Activated CD4-positive, alpha-beta T cell treated with anti-CD3 and anti-CD28 coated beads, Interleukin-2, amount 50 U/mL, for 48 hours (primary cell): ENCODE measurements around the gene C2CD5.
"Not testable (repeated sequence)": the region's sequence is repeated elsewhere in the genome, so short reads cannot be mapped to it uniquely, and the experiment has no call there.

Source experiments
- DNase-seq, 2 experiments: peaks; one replicate each; pipeline ENCODE4 v3.0.0-alpha.2; 2020

Gene C2CD5

DNA sequence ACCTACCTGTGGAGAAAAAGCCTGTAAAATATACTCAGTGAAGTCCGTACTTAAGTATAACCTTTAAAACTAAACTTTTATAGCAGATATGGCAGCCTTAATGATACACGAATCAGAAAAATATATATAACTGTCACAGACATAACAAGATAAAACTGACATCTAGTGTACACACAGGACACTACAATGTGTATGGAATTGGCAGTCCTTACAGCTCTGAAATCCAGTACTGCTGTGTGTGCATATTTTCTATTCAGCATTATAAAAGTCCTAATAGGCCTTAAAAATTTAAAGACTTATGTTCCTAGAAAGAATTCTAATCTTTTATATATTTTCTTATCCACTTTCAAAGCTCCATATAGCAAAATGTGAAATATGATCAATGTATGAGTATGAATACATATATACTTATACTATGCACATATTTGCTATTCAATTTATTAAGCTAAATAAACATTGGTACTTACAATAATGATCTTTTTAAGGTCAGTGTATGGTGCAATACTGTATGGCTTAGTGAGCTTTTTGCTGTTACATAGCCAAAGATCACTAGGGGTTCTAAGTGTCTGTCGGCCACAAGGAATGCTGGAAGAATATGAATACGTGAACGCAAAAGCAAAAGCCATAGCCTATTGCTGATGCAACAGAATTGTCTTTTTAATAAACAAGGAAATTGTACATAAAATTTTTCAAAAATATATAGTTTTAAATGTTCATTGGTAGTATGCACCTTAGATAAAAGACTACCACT lies 69.2 kb downstream of the C2CD5 start:
- no peak for DNase-seq

DNA sequence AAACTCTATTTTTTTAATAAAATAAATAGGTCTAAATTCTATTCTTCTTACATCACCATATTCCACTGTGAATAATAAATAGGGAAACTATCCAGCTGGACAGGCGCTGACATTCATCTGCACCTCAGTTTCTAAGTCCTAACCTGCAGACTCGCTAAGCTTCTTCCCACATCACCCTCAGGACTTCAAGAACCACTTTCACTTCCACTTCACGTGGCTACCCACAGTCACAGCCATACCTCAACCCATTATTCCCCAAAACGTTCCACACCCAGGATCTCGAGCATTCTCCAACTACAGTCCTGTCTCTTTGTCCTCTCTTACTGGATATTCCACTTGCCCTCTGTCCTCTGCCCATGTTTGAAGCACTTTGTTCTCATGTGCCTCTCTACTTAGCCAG lies 71.1 kb downstream of the C2CD5 start:
- no peak for DNase-seq

DNA sequence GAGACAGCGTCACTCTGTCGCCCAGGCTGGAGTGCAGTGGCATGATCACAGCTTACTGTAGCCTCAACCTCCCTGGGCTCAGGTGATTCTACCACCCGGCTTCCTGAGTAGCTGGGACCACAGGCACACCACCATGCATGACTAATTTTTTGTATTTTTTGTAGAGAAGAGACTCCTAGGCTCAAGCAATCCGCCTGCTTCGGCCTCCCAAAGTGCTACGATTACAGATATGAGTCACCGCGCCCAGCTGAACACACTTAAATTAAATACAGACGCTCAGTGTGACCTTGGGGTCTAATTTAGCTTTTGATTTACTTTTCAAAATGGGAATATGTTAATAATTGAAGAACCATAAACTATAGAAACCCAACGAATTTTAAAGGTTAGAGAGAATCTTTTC lies 77.2 kb downstream of the C2CD5 start:
- DNase-seq, result no peak

DNA sequence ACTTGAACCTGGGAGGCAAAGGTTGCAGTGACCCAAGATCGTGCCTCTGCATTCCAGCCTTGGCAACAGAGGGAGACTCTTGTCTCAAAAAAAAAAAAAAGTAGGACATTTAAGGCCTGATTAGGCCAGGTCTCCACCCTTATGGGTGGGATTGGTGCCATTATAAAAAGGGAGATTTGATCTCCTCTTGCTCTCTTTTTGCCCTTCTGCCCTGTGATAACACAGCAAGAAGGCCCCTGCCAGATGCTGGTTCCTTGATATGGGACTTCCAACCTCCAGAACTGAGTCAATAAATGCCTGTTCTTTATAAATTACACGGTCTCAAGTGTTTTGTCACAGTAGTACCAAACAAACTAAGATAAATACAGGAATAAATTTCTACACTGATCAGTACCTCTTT lies 81.0 kb downstream of the C2CD5 start:
- no peak for DNase-seq

DNA sequence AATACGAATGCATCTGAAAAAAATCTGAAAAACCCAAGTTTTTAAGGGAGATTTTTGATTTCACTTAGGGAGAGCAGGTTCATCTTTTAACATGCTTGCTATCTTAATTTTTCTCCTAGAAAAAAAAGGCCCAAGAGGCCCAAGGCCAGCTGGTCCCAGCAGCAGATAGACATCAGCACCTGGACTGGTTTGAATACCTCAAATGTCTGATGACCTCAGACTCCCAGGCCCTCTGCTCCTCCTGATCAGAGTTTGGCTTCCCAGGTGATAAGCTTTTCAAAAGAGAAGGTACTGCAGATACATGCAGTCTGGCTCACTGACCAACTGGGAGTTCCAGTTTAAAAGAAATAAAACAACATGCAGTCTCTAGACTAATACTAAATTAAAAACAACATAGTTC lies 82.6 kb downstream of the C2CD5 start:
- DNase-seq, result no peak

DNA sequence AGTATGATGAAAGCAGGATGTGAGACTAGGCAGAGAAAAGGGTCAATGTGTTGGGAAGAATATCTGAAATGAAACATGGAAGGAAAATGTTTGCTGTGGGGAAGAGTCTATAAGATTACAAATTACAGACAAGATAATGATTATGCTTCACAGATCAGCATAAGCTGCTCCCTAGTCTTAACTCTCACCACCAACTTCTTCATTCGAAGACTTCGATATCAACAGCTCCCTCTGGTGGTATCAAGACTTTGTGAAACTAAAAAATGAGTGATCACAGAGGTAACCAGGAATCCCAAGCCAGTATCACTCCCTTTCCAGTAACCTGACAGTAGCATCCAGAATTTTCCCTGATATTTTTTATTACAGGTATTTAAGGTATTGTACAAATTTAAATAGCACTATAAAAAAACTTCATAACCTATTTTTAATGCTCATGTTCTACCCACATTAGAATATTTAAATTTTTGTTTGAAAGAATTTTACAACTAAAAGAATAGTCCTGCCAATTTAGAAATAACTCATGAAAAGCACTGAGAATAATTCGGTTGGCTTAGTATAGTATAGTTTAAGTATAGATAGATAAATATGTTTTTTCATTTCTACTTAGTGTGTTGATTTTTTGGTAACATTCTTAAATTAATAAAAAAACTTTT lies 84.4 kb downstream of the C2CD5 start:
- DNase-seq, result no peak

DNA sequence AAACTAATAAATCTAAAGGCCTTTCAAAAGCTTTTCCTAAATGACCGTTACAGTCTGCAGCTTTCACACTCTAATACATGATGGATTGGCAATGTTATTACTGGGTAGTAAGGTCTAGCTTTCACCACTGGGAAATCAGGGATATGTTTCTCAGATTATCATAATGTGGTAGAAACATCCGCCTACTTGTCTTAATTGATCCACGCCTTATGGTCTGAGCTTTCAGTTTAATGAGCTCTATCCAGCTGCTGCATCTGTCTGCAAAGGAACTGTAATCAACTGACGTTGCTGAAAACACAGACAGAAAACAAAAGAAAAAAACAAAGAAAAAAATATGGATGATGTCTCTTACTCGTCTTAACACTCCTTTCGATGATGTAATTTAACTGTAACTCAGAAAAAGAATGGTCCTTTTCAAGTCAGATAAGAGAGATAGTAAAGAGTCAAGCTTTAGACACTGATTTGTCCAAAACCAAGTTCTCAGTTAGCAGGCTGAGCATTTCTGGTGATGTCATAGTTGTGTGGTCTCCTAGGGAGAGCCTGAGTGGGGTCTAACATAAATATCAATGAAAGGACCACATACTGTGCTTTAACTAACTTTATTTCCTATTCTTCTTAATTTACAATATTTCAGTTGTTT lies 85.9 kb downstream of the C2CD5 start:
- no peak for DNase-seq

DNA sequence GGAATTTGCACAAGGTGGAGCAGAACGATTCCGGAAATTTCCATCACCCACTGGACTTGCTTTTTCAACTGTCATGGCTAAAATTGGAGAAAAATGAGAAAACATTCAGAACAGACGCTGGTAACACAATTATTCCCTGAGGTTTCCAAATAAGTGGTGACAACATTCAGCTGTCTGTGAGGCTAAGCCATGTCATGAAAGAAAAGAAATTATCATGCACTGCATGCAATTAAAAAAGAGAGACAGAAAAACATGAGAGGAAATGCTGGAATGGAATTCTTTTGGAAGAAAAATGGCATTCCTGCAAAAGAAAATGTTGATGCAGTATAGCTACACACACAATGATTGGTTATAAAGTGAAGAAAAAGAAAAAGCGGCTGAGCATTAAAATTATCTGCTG lies 87.3 kb downstream of the C2CD5 start:
- DNase-seq, result no peak

DNA sequence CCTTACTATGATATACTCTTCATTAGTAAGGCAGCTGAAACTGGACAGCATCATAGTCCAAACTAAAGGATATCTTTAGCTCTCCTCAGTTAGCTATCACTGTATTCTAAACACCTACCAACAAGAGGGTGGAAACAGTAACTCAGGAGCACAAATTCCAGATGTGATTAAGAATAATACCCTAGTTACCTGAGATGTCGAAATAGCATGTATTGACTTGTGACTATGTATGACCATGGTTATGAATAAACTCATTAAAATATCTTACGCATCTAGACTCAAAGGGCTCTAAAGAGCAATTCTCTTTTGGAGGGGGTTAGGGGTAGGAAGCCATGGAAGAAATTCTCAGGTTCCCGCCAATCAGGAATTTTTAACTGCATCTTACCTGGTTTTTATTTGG lies 90.8 kb downstream of the C2CD5 start:
- no peak for DNase-seq

DNA sequence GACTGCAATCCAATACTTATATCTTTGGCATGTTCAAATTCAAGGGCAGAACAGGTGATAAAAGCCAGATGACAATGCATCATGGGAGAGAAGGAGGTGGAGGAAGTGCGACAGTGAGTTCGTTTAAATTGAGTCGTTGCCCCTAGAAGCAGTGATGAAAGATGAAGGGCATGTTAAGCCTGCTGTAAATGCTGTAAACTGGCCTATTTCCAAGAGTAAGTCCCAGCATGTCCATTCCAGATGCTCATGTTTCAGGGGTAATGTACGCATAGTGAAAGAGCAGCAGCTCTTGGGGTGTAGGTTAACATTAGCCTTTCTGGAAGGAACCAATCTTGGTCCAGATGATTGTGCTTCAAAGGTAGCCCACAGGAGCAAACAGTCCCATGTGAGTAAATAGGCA lies 97.1 kb downstream of the C2CD5 start:
- DNase-seq, result no peak

DNA sequence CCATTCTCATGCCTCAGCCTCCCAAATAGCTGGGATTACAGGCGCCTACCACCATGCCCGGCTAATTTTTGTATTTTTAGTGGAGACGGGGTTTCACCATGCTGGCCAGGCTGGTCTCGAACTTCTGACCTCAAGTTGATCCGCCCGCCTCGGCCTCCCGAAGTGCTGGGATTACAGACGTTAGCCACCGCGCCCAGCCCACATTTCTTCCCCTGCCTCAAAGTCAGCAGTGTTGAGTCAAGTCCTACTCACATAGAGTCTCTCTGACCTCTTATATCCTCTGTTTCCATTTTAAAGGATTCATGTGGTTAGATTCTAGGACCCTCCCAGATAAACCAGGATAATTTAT lies 100.1 kb downstream of the C2CD5 start:
- DNase-seq, result not testable (repeated sequence)

DNA sequence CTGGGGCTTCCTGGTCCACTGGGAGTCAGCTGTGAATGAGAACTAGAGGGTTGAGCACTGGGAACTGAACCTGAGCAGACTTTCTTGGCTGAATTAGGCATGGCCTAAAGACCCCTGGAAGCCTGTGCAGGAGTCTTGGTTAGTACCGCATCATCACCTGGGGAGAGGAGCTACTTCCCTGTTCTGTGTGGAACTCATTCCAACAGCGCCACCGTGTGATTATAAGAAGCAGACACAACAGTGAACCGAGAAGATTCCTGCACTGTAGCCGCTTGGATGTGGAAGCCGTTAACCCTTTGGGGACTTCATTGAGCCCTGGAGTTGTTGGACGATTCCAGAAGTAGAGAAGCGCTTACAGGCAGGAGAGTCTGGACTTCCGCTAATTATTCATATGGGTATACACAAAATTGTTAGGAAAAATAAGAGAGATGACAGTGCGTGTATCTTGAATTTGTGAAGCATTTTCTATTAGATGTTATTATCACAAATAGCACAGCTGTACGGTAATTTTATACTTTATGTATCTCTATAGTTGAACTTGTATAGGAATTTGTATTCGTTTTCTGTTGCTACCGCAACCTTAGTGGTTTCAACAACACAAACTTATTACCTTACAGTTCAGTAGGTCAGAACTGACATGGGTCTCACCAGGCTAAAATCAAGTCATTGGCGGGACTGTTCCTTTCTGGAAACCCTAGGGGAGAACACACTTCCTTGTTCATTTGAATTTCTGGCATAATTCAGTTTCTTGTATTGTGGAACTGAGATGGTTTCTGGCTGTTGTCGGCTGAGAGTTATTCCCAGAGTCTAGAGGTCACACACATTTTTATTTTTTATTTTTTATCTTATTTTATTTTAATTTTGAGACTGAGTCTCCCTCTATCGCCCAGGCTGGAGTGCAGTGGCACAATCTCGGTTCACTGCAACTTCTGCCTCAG lies 100.7 kb downstream of the C2CD5 start:
- DNase-seq, result peak; percentile 49 to 57

DNA sequence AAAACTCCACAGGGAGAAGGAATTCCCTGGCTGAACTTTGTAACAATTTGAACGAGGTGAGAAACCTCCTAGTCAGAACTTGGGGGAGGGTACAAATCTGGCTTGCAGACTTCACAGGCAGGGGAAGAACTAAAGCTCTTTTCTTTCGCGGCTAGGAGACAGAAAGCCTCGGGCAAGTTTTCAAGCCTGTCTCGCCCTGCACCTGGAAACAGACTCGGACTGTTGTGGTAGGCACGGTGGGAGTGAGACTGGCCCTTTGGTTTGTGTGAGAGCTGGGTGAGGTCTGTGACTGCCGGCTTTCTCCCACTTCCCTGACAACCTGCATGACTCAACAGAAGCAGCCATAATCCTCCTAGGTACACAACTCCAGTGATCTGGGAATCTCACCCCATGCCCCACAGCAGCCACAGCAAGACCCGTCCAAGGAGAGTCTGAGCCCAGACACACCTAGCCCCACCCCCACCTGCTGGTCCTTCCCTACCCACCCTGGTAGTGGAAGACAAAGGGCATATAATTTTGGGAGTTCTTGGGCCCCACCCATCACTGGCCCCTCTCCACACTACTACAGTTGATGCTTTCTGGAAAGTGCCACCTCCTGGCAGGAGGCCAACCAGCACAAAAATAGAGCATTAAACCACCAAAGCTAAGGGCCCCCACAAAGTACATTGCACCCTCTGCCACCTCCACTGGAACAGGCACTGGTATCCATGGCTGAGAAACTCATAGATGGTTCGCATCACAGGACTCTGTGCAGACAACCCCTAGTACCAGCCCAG lies 107.1 kb downstream of the C2CD5 start:
- no peak for DNase-seq

DNA sequence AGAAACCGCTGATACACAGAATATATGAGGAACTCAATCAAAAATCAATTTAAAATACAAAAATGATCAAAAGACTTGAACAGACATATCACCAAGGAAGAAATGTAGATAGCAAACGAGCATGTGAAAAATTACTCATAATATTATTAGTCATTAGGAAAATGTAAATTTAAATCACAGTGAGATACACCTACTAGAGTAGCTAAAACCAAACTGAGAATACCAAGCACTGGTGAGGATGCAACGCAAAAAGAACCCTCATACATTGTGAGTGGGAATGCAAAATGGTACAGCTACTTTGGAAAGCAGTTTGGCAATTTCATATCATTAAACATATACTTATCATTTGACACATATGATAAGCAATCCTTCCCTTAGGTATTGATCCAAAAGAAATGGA lies 108.8 kb downstream of the C2CD5 start:
- DNase-seq, result no peak

DNA sequence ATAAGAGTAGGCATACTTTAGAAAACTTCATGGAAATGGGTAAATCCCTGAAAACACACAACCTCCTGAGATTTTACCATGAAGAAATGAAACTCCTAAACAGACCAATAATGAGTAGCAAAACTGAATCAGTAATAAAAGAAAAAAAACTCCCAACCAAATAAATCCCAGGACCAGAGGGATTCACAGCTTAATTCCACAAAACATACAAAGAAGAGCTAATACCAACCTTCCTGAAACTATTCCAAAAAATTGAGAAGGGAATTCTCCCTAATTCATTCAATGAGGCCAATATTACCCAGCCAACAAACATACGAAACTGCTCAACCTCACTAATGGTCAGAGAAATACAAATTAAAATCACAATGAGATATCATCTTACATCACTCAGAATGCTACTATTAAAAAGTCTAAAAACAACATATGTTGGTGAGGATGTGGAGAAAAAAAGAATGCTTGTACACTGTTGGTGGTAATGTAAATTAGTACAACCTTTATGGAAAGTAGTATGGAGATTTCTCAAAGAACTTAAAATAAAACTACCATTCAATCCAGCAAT lies 112.6 kb downstream of the C2CD5 start:
- no peak for DNase-seq

DNA sequence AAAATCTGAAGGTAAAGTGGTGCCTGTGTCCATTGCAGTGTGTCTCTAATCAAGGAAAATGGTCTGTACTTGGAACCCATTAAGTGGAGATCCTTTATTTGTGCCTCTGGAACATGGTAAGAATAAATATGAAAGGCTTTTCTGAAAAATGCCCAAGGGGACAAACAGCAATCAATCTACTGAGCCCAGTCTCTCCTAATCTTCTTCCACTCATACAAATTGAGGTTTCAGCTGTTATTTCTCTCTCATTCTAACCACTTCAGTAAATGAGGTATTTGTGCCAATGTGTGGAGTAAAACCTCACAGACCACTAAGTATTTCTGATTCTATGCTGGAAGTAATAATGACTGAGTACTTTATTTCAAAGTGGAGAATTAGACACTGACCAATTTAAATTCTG lies 127.5 kb downstream of the C2CD5 start:
- no peak for DNase-seq

DNA sequence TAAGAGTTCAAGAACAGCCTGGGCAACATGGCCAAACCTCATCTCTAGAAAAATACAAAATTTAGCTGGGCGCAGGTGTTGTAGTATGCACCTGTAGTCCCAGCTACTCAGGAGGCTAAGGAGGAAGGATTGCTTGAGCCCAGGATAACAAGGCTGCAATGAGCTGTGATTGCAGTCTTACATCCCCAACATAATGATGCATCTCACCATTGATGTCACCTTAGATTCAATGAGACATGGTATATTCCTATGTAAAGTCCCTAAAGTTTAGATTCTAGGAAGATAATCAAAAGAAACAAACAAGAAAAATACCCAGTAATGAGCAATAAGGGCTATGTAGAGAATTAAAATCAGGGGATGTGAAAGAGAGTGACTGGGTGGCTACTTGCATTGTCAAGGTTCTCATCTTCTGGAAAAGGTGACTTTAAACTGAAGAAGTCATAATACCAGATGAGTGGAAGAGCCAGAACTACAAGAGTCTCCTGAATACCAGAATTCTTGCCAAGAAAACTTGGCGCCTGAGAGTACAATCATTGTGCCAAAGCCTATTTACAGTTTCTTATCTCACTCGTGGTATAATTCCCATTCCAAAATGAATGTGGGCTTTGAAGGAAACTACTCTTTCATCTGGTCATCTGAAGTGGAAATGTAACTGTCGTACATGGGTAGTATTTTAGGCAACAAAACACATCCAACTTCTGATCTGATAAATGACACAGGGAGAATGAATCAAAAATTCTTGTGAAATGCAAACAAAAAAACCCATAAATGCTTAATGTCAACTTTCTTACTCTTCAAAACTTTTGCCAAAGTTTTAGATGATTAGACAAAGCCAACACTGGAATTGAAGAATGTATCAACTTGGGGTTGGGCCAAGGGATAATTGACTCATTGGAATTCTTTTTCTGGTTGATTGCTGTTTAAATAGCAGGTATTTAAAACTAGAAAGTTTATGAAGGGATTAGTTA lies 128.7 kb downstream of the C2CD5 start:
- DNase-seq, result no peak

DNA sequence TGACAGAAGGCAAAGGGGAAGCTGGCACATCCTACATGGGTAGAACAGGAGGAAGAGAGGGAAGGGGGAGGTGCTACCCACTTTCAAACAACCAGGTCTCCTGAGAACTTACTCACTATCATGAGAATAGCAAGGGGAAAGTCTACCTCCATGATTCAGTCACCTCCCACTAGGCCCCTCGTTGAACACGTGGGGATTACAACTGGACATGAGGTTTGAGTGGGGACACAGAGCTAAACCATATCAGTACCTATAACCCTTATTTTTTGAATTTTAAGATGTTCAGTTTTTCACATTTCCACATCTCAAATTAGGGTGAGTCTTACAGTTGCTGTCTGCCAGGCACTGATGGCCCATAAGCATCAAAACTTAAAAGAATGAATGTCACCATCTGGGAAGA lies 129.6 kb downstream of the C2CD5 start:
- no peak for DNase-seq

DNA sequence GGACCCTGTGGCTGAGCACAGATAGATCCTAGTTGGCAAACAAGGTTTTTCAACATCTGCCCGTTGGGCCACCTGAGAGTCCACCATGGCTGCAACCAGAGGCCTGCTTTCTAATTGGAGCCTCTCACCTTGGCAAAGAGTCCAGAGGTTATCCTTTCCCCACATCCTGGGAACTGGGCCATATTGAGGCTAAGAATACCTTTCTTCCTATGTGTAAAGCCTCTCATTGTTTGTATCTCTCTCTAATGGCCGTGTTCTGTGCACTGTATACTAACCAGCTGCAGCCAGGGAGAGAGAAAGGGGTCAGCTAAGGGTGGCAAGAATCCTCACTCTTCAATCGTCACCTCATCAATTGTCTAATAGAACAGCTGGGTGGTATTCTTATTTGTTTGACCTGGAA lies 130.8 kb downstream of the C2CD5 start:
- no peak for DNase-seq

DNA sequence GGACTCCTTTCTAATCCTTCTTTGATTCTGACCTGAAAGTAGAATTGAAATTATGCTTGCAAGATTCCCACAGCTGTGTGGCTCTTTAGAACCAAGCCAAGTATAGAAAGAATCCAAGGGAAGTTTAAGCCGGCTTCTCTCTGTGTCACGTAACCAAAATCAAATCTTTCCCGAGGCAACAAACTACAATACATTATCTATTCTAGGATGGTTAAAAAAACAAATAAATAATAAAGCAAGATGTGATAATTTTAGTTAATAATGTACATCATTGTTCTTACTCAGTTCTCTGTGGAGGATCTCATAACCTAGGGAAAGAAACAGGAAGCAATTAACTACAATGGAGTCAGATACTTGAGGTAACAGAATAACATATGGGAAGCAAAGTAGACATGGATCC lies 131.8 kb downstream of the C2CD5 start:
- no peak for DNase-seq

DNA sequence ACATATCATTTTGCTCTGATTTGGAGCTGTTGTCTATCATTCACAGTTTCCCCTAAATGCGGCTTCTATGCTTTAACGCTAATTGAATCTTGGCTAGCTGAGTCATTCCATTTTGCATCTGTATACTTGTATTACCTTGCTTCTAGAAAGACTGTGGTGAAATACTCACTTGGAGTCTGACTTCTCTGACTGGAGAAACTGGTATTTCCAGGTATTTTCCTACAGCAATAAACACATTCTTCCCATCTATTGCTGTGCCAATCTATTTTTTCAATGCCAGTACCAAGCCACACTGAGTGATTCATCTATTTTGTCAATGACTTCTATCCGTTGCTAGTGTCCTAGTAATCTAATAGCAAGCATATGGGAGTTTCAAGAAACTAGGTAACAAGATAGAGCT lies 133.9 kb downstream of the C2CD5 start:
- DNase-seq, result no peak
